Activated CD8-positive, alpha-beta T cell treated with anti-CD3 and anti-CD28 coated beads for 36 hours (primary cell): ENCODE data around the gene SYT15. TPM values are rescaled to one million over a fixed set of nuclear protein-coding genes. Genes with fewer than 3 reads are reported as not detected.
"Not testable (repeated sequence)": the region's sequence is repeated elsewhere in the genome, so short reads cannot be mapped to it uniquely, and the experiment has no call there.

Source experiments
- ATAC-seq: fragments of 200-7000 bp; cut with Tn5 transposase; one replicate; pipeline ENCODE4 v1.10.0; 2021; ENCODE audit warnings: mild to moderate bottlenecking, moderate library complexity
- CTCF ChIA-PET: fragments of 350-600 bp; sonication (Branson Sonifier 250); formaldehyde crosslinking; loops from one replicate; lab custom pipeline; 2021; ENCODE audit warnings: antibody characterized with exemption; lab: Charles Lee
- POLR2A ChIA-PET: fragments of 350-600 bp; sonication (Branson Sonifier 250); formaldehyde crosslinking; loops from one replicate; lab custom pipeline; 2021; ENCODE audit warnings: antibody characterized with exemption; lab: Charles Lee
- DNase-seq: peaks from one replicate; pipeline ENCODE4 v3.0.0-alpha.2; 2020
- H3K27ac Mint-ChIP-seq: one replicate; pipeline ENCODE4 v1.8.0; 2021; ENCODE audit warnings: mild to moderate bottlenecking, mixed read lengths
- H3K27me3 Mint-ChIP-seq: one replicate; pipeline ENCODE4 v1.8.0; 2021; ENCODE audit warnings: mixed read lengths
- H3K36me3 Mint-ChIP-seq: one replicate; pipeline ENCODE4 v1.8.0; 2021; ENCODE audit warnings: low read depth, mixed read lengths
- H3K4me1 Mint-ChIP-seq: one replicate; pipeline ENCODE4 v1.8.0; 2021; ENCODE audit warnings: low read depth, mixed read lengths
- H3K4me3 Mint-ChIP-seq: one replicate; pipeline ENCODE4 v1.8.0; 2021; ENCODE audit warnings: mild to moderate bottlenecking, moderate library complexity, mixed read lengths
- H3K9me3 Mint-ChIP-seq: one replicate; pipeline ENCODE4 v1.8.0; 2021; ENCODE audit warnings: mixed read lengths
- intact Hi-C: fragments of 100-400 bp; cut with micrococcal nuclease; formaldehyde crosslinking; loops from one replicate; pipeline ENCODE4 v1.10.0; 2022
- total RNA-seq, 2 experiments: library from RNA; stranded (reverse); gene quantifications; one replicate each; pipeline ENCODE4 v1.2.3, GENCODE V29; 2021
- TF ChIP-seq, protein P1 (sequence below): fragments of 200-600 bp; IDR thresholded peaks from one replicate; pipeline ENCODE4 v1.8.0; 2022; ENCODE audit warnings: antibody characterized with exemption, mild to moderate bottlenecking

Gene SYT15
- total RNA-seq, 2 experiments from 2014 or later = 0.59 to 0.98 TPM

DNA sequence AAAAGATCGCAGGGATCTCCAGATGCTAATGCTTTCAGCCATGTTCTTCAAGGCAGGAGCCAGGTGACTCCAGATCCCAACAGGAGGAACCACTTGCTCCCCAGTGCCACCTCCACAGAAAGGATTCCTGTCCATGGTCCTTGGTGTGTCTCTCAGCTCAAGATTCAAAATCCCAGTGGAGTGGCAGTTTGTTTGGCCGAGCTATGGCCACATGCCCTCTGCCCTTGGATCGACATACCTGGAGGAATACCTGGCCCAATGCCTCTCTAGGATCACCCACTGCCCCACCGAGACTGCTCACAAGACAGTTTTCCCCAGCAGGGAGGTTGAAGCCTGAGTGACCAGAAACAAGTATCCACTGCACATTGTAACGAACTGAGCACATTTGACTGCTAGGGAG lies 18.5 kb upstream of the SYT15 start:
- ChIA-PET POLR2A (interaction anchor here (1.2 kb wide), 1 partner anchor 30 kb away, joined by 4 read pairs; no protein-coding TSS in a partner anchor), CTCF (interaction anchor here (1.2 kb wide), 1 partner anchor 16 kb away, joined by 4 read pairs; no protein-coding TSS in a partner anchor)
- H3K36me3 Mint-ChIP-seq = no peaks in the 10 kb centered on the region
- H3K27ac Mint-ChIP-seq = no peak overlapping the region
- intact Hi-C loops = no loop called here
- H3K9me3 Mint-ChIP-seq = no peaks in the 10 kb centered on the region
- ATAC-seq = no peak
- peaks cover 6% of the 10 kb centered on the region for H3K27me3 Mint-ChIP-seq
- H3K4me1 Mint-ChIP-seq = peaks cover 4% of the 10 kb centered on the region
- TF ChIP-seq, protein P1, sequence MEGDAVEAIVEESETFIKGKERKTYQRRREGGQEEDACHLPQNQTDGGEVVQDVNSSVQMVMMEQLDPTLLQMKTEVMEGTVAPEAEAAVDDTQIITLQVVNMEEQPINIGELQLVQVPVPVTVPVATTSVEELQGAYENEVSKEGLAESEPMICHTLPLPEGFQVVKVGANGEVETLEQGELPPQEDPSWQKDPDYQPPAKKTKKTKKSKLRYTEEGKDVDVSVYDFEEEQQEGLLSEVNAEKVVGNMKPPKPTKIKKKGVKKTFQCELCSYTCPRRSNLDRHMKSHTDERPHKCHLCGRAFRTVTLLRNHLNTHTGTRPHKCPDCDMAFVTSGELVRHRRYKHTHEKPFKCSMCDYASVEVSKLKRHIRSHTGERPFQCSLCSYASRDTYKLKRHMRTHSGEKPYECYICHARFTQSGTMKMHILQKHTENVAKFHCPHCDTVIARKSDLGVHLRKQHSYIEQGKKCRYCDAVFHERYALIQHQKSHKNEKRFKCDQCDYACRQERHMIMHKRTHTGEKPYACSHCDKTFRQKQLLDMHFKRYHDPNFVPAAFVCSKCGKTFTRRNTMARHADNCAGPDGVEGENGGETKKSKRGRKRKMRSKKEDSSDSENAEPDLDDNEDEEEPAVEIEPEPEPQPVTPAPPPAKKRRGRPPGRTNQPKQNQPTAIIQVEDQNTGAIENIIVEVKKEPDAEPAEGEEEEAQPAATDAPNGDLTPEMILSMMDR = no peak
- H3K4me3 Mint-ChIP-seq = no peak overlapping the region
- no peak for DNase-seq

DNA sequence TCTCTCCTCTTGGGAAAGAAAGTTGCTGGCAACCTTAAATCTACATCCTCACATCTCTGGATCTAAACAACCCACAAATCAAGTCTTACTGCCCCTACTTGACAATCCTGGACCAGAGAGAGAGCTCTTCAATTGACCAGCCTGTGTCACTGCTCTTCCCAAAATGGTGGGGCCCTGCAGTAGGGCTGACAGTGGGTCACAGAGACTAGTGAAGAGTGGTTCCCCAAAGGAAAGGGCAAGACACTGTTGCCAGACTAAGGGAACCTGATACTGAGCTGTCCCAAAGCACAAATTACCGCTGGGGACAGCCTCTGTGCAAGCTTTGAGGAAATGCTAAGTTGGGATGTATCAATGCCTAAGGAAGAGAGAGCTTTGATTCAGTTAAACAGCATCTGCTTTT lies 18.0 kb upstream of the SYT15 start:
- no peak for DNase-seq
- no peaks in the 10 kb centered on the region for H3K36me3 Mint-ChIP-seq
- TF ChIP-seq, protein P1 = no peak
- H3K9me3 Mint-ChIP-seq = no peaks in the 10 kb centered on the region
- ChIA-PET CTCF (no interaction called here), POLR2A (interaction anchor here (1.2 kb wide), 1 partner anchor 31 kb away, joined by 4 read pairs; no protein-coding TSS in a partner anchor)
- H3K4me1 Mint-ChIP-seq = peaks cover 4% of the 10 kb centered on the region
- H3K27ac Mint-ChIP-seq = no peak overlapping the region
- intact Hi-C loops = no loop called here
- no peak overlapping the region for H3K4me3 Mint-ChIP-seq
- no peak for ATAC-seq
- peaks cover 2% of the 10 kb centered on the region for H3K27me3 Mint-ChIP-seq

DNA sequence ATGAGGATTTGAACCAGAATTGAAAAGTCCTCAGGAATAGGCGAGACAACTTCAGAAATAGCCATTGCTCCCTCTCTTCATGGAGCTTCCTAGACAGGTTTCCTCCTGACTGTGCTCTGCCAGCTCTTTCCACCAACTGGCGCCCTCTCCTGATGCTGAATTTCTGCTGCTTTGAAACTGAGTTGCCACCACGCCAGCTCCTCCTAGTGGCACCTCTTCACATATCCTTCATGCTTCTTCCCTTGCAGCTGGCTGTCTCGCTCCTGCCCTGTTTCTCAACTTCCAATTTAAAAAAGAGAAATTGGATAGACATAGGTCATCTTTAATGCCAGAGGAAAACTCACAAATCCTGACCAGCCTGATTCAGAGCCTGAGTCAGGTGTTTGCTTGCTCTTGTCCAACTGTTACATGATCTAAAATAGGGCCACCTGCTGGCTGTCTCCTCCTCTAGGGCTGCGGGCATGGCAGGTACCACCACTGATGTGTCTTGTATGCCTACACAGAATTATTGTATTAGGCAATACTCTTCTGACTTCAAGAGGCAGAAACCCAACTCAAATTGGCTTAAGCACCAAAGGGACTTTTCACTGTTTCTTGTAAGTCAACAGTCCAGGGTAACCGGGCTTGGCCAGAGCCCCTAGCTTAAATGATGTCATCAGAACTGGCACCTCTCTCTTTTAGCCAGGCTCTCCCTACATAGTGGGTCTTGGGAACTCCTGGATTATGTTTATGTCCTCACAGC lies 13.2 kb upstream of the SYT15 start:
- H3K27me3 Mint-ChIP-seq, POLR2A ChIA-PET, H3K4me3 Mint-ChIP-seq, H3K4me1 Mint-ChIP-seq, H3K9me3 Mint-ChIP-seq, intact Hi-C loops, H3K36me3 Mint-ChIP-seq, H3K27ac Mint-ChIP-seq: not testable (repeated sequence)
- CTCF ChIA-PET = interaction anchor here (0.7 to 1.0 kb wide), 2 partner anchors 22 to 337 kb away, joined by 3 to 4 read pairs; no protein-coding TSS in a partner anchor
- peak; percentile 94 for ATAC-seq
- peak; percentile 72 for DNase-seq
- TF ChIP-seq, protein P1 = peak; percentile 56

DNA sequence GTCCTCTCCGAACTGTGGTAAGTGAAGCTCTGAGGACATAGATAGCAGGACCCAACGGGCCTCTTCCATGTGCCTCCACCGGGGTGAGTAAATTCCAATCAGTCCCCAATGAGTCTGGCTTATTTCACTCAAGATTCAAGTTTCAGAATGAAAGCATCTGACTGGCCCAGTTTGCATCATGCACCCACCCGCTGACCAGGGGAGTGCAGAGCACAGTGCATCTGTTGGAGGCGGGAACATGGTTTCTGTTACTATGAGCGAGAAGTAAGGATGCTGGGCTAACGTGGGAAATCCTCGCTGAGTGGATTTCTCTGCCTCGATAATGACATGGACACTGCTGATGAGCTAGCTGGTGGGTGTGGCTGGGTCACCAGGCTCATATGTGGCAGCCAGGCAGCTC lies 11.8 kb upstream of the SYT15 start:
- DNase-seq, ATAC-seq: not testable (repeated sequence)

DNA sequence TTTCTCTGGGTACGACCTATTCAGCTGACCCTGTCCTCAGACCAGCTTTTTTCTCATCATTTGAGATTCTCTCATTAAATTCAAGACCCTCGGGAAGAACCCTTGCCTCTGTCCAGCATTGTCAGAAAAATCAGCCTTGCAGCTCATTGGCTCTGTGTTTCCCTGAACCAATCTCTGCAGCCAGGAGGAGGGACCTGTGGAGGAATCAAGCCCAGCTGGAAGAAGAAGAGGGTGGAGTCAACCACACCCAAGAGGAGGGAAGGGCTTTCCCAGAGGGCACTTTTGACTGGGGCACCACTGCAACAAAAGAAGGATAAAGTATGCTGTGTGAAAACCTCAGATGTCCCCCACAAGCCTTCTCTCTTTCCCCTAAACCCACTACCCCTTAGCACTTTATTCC lies 8.3 kb upstream of the SYT15 start:
- H3K9me3 Mint-ChIP-seq, DNase-seq, H3K36me3 Mint-ChIP-seq, H3K27me3 Mint-ChIP-seq, H3K27ac Mint-ChIP-seq, H3K4me3 Mint-ChIP-seq, intact Hi-C loops, CTCF ChIA-PET, ATAC-seq, H3K4me1 Mint-ChIP-seq, POLR2A ChIA-PET: not testable (repeated sequence)

More for the DNA sequence above, 11.8 kb upstream of the SYT15 start:
- CTCF ChIA-PET, POLR2A ChIA-PET, H3K4me1 Mint-ChIP-seq, H3K4me3 Mint-ChIP-seq, H3K9me3 Mint-ChIP-seq, H3K36me3 Mint-ChIP-seq, intact Hi-C loops, H3K27ac Mint-ChIP-seq, H3K27me3 Mint-ChIP-seq: not testable (repeated sequence)

DNA sequence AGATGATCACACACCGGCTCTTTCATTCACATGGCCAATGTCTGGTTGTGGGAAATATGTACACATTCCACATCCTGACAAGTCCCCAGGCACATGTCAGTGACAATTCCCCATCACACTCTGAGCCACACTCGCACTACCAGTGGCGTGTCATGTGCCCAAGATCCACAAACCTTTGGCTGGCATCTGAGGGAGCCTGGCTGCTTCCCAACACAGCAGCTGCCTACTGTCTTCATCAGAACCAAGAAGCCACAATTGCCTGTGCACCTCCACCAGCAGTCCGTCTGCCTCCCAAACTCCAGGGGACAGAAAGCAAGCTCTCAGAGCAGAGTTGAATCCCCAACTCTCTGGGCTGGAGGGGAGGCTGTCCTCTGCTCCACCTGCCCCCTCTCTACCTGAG lies 6.2 kb upstream of the SYT15 start:
- H3K27me3 Mint-ChIP-seq, ATAC-seq, POLR2A ChIA-PET: not testable (repeated sequence)

DNA sequence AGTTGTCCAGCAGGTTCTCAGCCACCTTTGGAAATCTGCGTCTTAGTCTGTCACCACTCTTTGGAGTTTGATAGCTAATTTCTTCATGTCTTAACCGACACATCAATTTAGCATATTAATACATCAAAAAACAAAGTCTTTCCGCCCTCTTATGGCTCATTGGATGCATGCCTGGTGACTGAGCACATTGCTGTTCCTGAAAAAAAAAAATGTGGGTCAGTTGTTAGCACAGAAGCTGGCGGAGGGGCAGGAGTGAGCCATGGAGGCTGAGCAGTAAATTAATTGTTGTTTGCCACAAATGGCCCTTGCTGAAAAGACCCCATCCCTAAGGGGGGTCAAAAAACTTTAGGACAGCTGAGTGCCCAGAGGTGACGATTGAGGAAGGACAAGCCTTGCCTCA lies 5.6 kb upstream of the SYT15 start:
- DNase-seq, H3K4me1 Mint-ChIP-seq, CTCF ChIA-PET, ATAC-seq, intact Hi-C loops, H3K27me3 Mint-ChIP-seq, H3K9me3 Mint-ChIP-seq, H3K27ac Mint-ChIP-seq, H3K36me3 Mint-ChIP-seq, H3K4me3 Mint-ChIP-seq, POLR2A ChIA-PET: not testable (repeated sequence)

More for the DNA sequence above, 6.2 kb upstream of the SYT15 start:
- DNase-seq, intact Hi-C loops, H3K27ac Mint-ChIP-seq, H3K4me1 Mint-ChIP-seq, H3K36me3 Mint-ChIP-seq, H3K9me3 Mint-ChIP-seq, H3K4me3 Mint-ChIP-seq, CTCF ChIA-PET: not testable (repeated sequence)

DNA sequence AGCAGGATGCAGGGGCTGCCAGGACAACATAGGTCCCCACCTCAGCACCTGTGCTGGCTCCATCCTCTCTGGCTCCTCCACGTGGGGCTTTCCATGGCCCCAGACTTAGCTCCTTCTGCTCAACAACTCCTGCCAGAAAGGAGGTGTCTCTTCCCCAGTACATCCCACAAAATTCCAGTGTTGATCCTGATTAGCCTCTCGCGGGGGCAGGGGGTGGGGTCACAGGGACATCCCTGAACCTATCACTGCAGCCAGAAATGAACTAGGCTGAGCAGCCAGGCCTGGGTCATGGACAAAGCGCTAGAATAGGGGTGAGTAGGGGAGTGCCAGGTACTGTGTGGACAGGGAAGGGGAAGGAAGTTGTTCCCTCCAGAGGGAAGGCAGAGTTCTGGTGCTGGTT lies 5.0 kb upstream of the SYT15 start:
- not testable (repeated sequence) for DNase-seq, H3K27ac Mint-ChIP-seq

DNA sequence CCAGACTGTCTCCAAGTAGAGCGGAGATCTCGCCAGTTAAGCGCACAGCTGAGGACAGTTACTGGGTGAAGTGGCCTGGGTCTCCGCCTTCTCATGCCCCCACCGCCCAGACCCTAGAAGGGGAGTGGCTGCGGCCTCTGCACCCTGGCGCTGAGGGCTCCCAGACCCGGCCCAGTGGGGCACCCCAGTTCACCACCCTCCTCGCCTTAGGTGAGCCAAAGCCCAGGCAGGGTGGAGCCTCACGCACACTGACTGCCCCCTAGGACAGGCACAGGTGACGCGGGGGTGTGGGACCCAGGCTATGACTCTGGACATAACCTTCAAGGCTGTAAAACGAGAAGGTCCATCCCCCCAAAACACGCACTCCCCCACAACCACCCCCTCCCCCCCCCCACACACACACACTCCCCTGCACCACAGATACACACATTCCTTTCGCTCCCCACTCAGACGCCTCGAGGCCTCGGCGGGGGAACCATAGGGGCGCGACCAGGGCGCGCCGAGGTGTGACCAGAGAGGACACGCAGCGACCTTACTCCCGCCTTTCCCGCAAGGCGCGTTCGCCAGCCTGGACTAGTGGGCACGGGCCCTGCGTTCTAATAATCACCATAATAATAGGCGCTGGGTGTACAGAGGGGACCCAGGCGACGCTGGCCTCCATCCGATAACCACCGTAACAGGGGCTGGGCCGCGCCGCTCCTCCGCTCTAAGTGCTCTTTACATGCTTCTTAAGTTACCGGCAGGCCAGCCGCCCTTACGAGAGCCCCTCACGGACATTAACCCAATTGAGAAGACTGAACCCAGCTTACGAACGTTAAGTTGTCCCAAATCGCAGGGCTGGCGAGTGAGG lies 1.1 kb upstream of the SYT15 start:
- DNase-seq, H3K4me1 Mint-ChIP-seq, H3K27ac Mint-ChIP-seq, intact Hi-C loops, CTCF ChIA-PET, H3K27me3 Mint-ChIP-seq, H3K36me3 Mint-ChIP-seq, POLR2A ChIA-PET, H3K4me3 Mint-ChIP-seq, ATAC-seq, H3K9me3 Mint-ChIP-seq: not testable (repeated sequence)

More for the DNA sequence above, 5.0 kb upstream of the SYT15 start:
- H3K27me3 Mint-ChIP-seq, H3K9me3 Mint-ChIP-seq, H3K4me3 Mint-ChIP-seq, ATAC-seq, CTCF ChIA-PET, H3K36me3 Mint-ChIP-seq, POLR2A ChIA-PET, H3K4me1 Mint-ChIP-seq, intact Hi-C loops: not testable (repeated sequence)
